MCF 10A (cell line): ENCODE data around the gene WNT3. TPM values are rescaled to one million over a fixed set of nuclear protein-coding genes. Genes with fewer than 3 reads are reported as not detected.

Experiments
- BruUV-seq: library from RNA; stranded (reverse); fragments of 400-500 nt; replicated peaks from 2 replicates; lab custom pipeline; 2021; lab: Mats Ljungman, UMichigan
- CTCF ChIA-PET: fragments of 300-600 bp; sonication (Branson Sonifier 250); formaldehyde crosslinking; extraction: SDS; loops from one replicate; lab custom pipeline; 2021; ENCODE audit warnings: antibody characterized with exemption, inconsistent platforms; lab: Yijun Ruan, JAX
- POLR2A ChIA-PET: fragments of 300-600, 350-650 bp; sonication (Branson Sonifier 250); formaldehyde crosslinking; extraction: SDS; loops from one replicate; lab custom pipeline; 2020; ENCODE audit warnings: antibody characterized with exemption, inconsistent platforms; lab: Yijun Ruan, JAX
- DNase-seq: peaks from one replicate; pipeline ENCODE4 v3.0.0-alpha.2; 2018; ENCODE audit not compliant: unreplicated experiment
- H3K27ac Mint-ChIP-seq: one replicate; pipeline ENCODE4 v1.8.0; 2022; ENCODE audit warnings: mild to moderate bottlenecking, low read depth, mixed read lengths; ENCODE audit not compliant: unreplicated experiment
- H3K27me3 Mint-ChIP-seq: one replicate; pipeline ENCODE4 v1.8.0; 2022; ENCODE audit warnings: mixed read lengths; ENCODE audit not compliant: insufficient read depth, unreplicated experiment
- H3K36me3 Mint-ChIP-seq: one replicate; pipeline ENCODE4 v1.8.0; 2022; ENCODE audit warnings: mild to moderate bottlenecking, moderate library complexity, mixed read lengths; ENCODE audit not compliant: insufficient read depth, unreplicated experiment
- H3K4me1 Mint-ChIP-seq: one replicate; pipeline ENCODE4 v1.8.0; 2022; ENCODE audit warnings: mixed read lengths; ENCODE audit not compliant: insufficient read depth, unreplicated experiment
- H3K4me3 Mint-ChIP-seq: one replicate; pipeline ENCODE4 v1.8.0; 2022; ENCODE audit warnings: mild to moderate bottlenecking, moderate library complexity, mixed read lengths; ENCODE audit not compliant: unreplicated experiment
- H3K9me3 Mint-ChIP-seq: one replicate; pipeline ENCODE4 v1.8.0; 2022; ENCODE audit warnings: mixed read lengths; ENCODE audit not compliant: unreplicated experiment
- CTCF ChIP-seq: fragments of 200-600 bp; IDR thresholded peaks from one replicate; pipeline ENCODE4 v1.8.0; 2022; ENCODE audit warnings: antibody characterized with exemption, mild to moderate bottlenecking; ENCODE audit not compliant: unreplicated experiment
- intact Hi-C: fragments of 100-400 bp; cut with micrococcal nuclease; formaldehyde crosslinking; loops from 2 replicates; pipeline ENCODE4 v1.14.1; 2022
- total RNA-seq: library from RNA; stranded (reverse); gene quantifications from 2 replicates; pipeline ENCODE4 v1.2.3, GENCODE V29; 2022

WNT3 gene
- total RNA-seq, 1 experiment from 2014 or later = 2.4 TPM

DNA sequence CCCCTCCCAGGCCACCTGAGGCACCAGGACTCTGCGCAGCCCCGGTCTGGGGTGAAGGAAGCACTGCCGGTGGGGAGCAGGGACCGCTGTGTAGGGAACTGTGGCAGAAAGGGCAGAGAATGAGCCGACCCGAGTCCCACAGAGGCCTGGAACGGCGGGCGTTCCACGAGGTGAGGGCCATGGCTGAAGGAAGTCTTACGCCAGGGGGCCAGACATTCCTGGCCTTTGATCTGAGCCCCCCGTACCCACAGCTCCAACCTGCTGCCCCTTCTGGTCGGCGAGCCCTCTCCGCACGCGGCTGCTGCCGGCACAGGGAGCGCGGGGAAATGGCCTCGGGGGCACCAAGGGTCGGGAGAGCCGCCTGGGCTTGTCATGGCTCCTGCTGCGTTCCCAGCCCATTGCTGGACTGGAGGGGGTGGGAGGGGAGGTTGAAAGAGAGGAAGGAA is 1.4 kb upstream of the WNT3 start:
- no peaks in the 10 kb centered on the region for H3K4me1 Mint-ChIP-seq
- DNase-seq = no peak
- CTCF ChIA-PET = interaction anchor here (0.7 to 1.1 kb wide), 2 partner anchors 10 to 15 kb away, joined by 3 read pairs; no protein-coding TSS in a partner anchor
- no peak for TF ChIP-seq CTCF
- H3K27me3 Mint-ChIP-seq = peaks cover 21% of the 10 kb centered on the region
- H3K36me3 Mint-ChIP-seq = no peaks in the 10 kb centered on the region
- no peak overlapping the region for H3K27ac Mint-ChIP-seq
- H3K4me3 Mint-ChIP-seq = no peak overlapping the region
- intact Hi-C loops = no loop called here
- no peaks in the 10 kb centered on the region for H3K9me3 Mint-ChIP-seq
- POLR2A ChIA-PET = no interaction called here
- BruUV-seq = no TSS peak

DNA sequence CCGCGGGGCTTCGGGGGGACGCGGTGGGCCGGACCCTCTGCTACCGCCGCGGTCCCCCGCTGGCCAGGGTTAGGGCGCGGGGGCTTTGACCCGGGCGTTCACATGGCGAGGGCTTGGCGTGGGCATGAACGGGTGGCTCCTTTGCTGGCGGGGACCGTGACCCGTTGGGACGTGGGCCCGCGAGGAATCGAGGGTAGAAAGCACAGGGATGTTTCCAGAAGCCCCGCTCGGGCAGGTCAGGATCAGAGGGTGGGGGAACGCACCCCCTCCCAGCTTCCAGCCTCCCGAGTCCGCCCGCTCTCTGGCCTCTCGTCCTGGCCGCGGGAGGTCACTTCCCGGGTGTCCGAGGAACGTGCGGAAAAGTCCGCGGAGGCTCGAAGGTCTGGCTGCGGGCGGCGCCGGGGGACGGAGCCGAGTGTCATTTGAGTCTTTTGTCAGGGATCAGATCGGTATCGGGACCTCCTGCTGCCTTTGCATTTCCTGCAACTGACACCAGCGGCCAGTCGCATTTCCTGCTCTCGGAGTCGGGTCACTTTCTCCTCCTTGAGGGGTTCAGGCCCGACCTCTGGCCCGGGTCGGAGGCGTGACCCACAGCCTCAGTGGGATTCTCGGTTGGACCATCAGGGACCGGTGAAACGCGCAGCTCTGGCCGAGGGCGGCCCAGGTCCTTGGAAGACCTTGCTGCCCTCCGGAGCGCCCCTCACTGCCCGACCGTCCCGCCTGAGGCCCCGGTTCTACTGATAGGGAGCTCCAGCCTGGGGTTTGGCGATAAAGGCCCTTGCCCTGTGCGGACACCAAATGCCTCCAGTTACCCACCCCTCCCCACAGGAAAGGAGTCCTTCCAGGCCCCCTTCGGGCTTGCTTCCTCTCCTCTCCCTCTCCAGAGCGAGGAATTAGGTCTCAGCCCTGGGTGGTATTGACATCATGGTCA is 702 bp upstream of the WNT3 start:
- no peak overlapping the region for H3K4me3 Mint-ChIP-seq
- H3K27ac Mint-ChIP-seq = no peak overlapping the region
- H3K4me1 Mint-ChIP-seq = no peaks in the 10 kb centered on the region
- intact Hi-C loops = no loop called here
- no peaks in the 10 kb centered on the region for H3K36me3 Mint-ChIP-seq
- POLR2A ChIA-PET = no interaction called here
- no peak for TF ChIP-seq CTCF
- H3K9me3 Mint-ChIP-seq = no peaks in the 10 kb centered on the region
- CTCF ChIA-PET = interaction anchor here (0.7 to 1.1 kb wide), 2 partner anchors 11 to 16 kb away, joined by 3 read pairs; no protein-coding TSS in a partner anchor
- peaks cover 21% of the 10 kb centered on the region for H3K27me3 Mint-ChIP-seq
- no TSS peak for BruUV-seq
- DNase-seq = no peak

- POLR2A ChIA-PET = no interaction called here
- H3K36me3 Mint-ChIP-seq = no peaks in the 10 kb centered on the region
- intact Hi-C loops = no loop called here
- no peak for TF ChIP-seq CTCF
- H3K9me3 Mint-ChIP-seq = no peaks in the 10 kb centered on the region
- no peaks in the 10 kb centered on the region for H3K4me1 Mint-ChIP-seq
- no peak overlapping the region for H3K4me3 Mint-ChIP-seq
- CTCF ChIA-PET = no interaction called here
- H3K27ac Mint-ChIP-seq = no peak overlapping the region
- peaks cover 21% of the 10 kb centered on the region for H3K27me3 Mint-ChIP-seq
- no peak for DNase-seq
- no TSS peak for BruUV-seq
These were observed 637 bp downstream of the WNT3 start for GRCh38 chr17:46817901-46818209.

DNA sequence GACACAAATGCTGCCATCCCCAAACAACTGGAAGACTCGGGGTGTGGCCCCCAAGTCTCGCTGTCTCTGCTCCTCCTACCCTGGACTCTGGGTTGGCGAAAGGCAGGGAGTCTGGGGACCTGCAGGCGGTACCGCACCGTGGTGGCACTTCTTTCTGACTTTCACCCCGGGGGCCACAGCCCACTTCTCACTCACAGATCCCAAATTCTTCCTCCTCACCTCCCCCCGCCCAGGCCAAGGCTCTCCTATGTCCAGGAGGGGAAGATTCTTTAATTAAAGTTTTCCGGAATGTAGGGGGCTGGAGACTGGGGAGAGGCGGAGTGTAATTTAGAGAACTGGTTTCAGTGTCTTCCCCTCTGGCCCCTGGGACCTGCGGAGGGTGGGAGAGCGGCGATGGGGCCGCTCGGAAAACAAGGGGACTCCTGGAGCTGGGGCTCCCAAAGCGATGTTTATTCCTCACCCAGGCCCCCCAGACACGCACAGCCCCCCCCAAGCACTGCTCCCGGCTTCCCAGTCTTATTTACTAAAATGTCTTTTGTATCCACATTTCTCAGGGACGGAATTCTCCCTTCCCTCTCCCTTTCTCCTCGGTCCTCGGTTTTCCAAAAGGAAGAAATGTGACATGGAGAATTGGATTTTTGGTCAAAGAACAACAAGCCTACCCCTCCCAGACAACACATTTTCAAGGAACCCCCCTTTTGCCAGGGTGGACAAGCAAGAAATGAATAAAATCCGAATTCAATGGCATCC is 1.2 kb downstream of the WNT3 start:
- CTCF ChIA-PET = no interaction called here
- Mint-ChIP-seq H3K9me3 (no peaks in the 10 kb centered on the region), H3K4me3 (no peak overlapping the region), H3K27ac (no peak overlapping the region), H3K36me3 (peaks cover 4% of the 10 kb centered on the region), H3K4me1 (no peaks in the 10 kb centered on the region), H3K27me3 (peaks cover 21% of the 10 kb centered on the region)
- intact Hi-C loops = no loop called here
- TF ChIP-seq CTCF = no peak
- no peak for DNase-seq
- POLR2A ChIA-PET = no interaction called here
- BruUV-seq = no TSS peak
